ENCODE measurements around the gene EHD4. TPM values are rescaled to one million over a fixed set of nuclear protein-coding genes. Genes with fewer than 3 reads are reported as not detected.

EHD4 gene
- total and polyA plus RNA-seq, 9 of the 15 experiments (the other 6 are each of a cell fraction or from before 2014, with no cell fraction given), result 0.89 to 10.3 (median 6.4) TPM

DNA sequence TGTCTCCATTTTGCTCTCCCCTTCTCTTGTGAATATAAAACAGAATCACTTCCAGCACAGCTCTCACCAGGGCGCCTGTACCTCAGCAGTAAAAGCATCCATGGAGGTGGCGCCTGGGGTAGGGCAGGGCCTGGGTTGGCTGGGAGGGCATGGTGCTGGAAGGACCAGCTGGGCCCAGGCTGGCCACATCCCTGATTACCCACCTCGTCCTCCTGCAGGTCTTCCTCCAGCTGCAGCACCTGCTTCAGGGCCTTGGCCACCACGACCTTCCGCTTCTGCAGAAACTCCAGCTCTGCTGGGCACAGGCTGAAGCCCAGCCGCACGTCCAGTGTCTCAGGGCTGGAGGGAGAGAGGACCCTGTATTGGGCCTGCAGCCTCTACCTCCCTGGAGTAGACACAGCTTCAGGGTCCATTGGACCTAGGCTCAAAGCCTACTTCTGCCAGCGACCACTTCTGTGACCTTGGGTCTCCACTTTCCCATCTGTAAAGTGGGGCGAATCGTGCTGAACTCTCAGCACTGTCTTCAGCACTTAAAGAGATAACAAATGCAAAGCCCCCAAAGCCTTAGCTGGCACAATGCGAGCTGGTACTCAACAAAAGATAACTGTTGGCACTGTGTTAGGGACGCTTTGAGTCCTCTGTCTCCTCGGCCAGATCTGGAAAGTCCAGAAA is 24.7 kb upstream of the EHD4 start:
- Histone ChIP-seq H3K9me1 (ENCODE audit: control insufficient read depth, insufficient read depth, low read length) (no peaks in the 10 kb centered on the region), H4K20me1 (replicated peaks; ENCODE audit: control insufficient read depth, insufficient read depth, low read length) (peaks cover 18% of the 10 kb centered on the region), H3K9me3 (replicated peaks; ENCODE audit: control insufficient read depth, insufficient read depth, low read depth, low read length) (no peaks in the 10 kb centered on the region), H3K27ac (ENCODE audit: extremely low read depth, low read depth, low read length) (no peak overlapping the region), H3K4me1 (replicated peaks in 1 of 2; ENCODE audit: control insufficient read depth in 2 of 2, insufficient read depth in 2 of 2, low read length in 2 of 2) (no peaks in the 10 kb centered on the region), H3K4me2 (ENCODE audit: insufficient read depth, low read length) (no peak overlapping the region), H3K36me3 (ENCODE audit: control insufficient read depth, insufficient read depth, low read length) (no peaks in the 10 kb centered on the region), H2AFZ (ENCODE audit: low read depth, low read length) (no peak overlapping the region), H3K27me3 (ENCODE audit: control insufficient read depth in 2 of 2, insufficient read depth in 2 of 2, low read length in 2 of 2) (peaks cover 36 to 66% of the 10 kb centered on the region in 2 experiments), H3K79me2 (ENCODE audit: control insufficient read depth, insufficient read depth, low read length) (no peaks in the 10 kb centered on the region), H3K9ac (ENCODE audit: insufficient read depth in 1 of 2, low read depth in 2 of 2, low read length in 2 of 2) (peak overlapping the region in 1 of 2 experiments; percentile 29; a peak in 1 of 4 replicates), H3K4me3 (no peak overlapping the region)
- DNase-seq (ENCODE audit: extremely low read depth in 1 of 4, low spot score in 3 of 4) (no peak), ATAC-seq (no peak), FAIRE-seq (no peak)
- no TSS peak for BruUV-seq (replicated peaks)
- CTCF ChIA-PET (ENCODE audit: low intra/inter-chr PET ratio), result no interaction called here
- no peak for TF ChIP-seq ZKSCAN3 (CRISPR knock-in tag; IDR thresholded peaks at IDR 0.05)
- TF ChIP-seq ESRRA (IDR thresholded peaks at IDR 0.05; ENCODE audit: borderline replicate concordance, low read depth), result peak; percentile 92
- under 1% methylated on average over 13 of the region's 13 CpGs for WGBS (ENCODE audit: insufficient coverage, low coverage, missing lambda C conversion rate)
- intact Hi-C loops (cut with micrococcal nuclease), result no loop called here
- POLR2A ChIA-PET, result interaction anchor here (0.6 kb wide), 1 partner anchor 1496 kb away, joined by 3 read pairs; no protein-coding TSS in a partner anchor
- in situ Hi-C loops (cut with MboI), result no loop called here

DNA sequence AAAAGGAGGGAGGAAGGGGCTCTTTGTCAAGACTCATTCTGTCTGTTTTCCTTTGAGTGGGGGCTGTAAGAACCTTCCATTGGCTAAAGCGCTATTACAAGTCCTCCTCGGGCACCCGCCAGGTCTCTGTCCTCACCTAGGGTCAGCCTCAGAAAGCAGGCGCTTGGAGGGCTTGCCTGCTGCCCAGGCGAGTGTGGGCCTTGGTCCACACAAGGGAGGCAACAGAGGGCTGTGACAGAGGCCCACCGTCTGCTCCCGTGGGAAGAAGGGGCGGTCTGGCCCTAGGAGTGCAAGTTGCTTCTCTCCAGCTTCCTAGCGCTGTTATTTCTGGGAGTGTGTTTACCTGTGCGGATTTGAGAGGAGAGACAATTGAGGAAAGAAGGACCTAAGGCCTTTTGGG is 24.0 kb upstream of the EHD4 start:
- in situ Hi-C loops (cut with MboI), result no loop called here
- H3K4me2 ChIP-seq (ENCODE audit: insufficient read depth, low read length), result no peak overlapping the region
- TF ChIP-seq CREB1 (IDR thresholded peaks at IDR 0.05) (no peak), CREB1 (CRISPR knock-in tag; IDR thresholded peaks at IDR 0.05) (no peak), MAFG (tag; conservative IDR thresholded peaks at IDR 0.05) (no peak), ZBTB1 (CRISPR knock-in tag; IDR thresholded peaks at IDR 0.05; ENCODE audit: borderline replicate concordance, low read depth) (no peak), BACH1 (tag; IDR thresholded peaks at IDR 0.05) (no peak)
- H2AFZ ChIP-seq (ENCODE audit: low read depth, low read length), result no peak overlapping the region
- H3K79me2 ChIP-seq (ENCODE audit: control insufficient read depth, insufficient read depth, low read length), result no peaks in the 10 kb centered on the region
- ATAC-seq, result no peak
- H3K4me1 ChIP-seq (replicated peaks in 1 of 2; ENCODE audit: control insufficient read depth in 2 of 2, insufficient read depth in 2 of 2, low read length in 2 of 2), result no peaks in the 10 kb centered on the region
- ChIA-PET CTCF (ENCODE audit: low intra/inter-chr PET ratio) (interaction anchor here (0.7 kb wide), 1 partner anchor 15 kb away, joined by 3 read pairs; no protein-coding TSS in a partner anchor), POLR2A (interaction anchor here (0.6 to 1.1 kb wide), 2 partner anchors 11 to 1496 kb away, joined by 3 read pairs; no protein-coding TSS in a partner anchor)
- no peak for DNase-seq (ENCODE audit: extremely low read depth in 1 of 4, low spot score in 3 of 4)
- H3K27me3 ChIP-seq (ENCODE audit: control insufficient read depth in 2 of 2, insufficient read depth in 2 of 2, low read length in 2 of 2), result peaks cover 40 to 71% of the 10 kb centered on the region in 2 experiments
- no peak overlapping the region for H3K4me3 ChIP-seq
- 3% methylated on average over 9 of the region's 10 CpGs for WGBS (ENCODE audit: insufficient coverage, low coverage, missing lambda C conversion rate)
- intact Hi-C loops (cut with micrococcal nuclease), result no loop called here
- no peak overlapping the region for H3K9ac ChIP-seq (ENCODE audit: insufficient read depth in 1 of 2, low read depth in 2 of 2, low read length in 2 of 2)
- FAIRE-seq, result no peak
- H3K36me3 ChIP-seq (ENCODE audit: control insufficient read depth, insufficient read depth, low read length), result no peaks in the 10 kb centered on the region
- no peaks in the 10 kb centered on the region for H3K9me1 ChIP-seq (ENCODE audit: control insufficient read depth, insufficient read depth, low read length)
- H3K9me3 ChIP-seq (replicated peaks; ENCODE audit: control insufficient read depth, insufficient read depth, low read depth, low read length), result no peaks in the 10 kb centered on the region
- no peak overlapping the region for H3K27ac ChIP-seq (ENCODE audit: extremely low read depth, low read depth, low read length)
- peaks cover 18% of the 10 kb centered on the region for H4K20me1 ChIP-seq (replicated peaks; ENCODE audit: control insufficient read depth, insufficient read depth, low read length)
- BruUV-seq (replicated peaks), result no TSS peak

Measured in K562 (cell line).